HG03558 (cell line): ENCODE measurements around the gene DCUN1D2.

Experiments used
- ATAC-seq: cut with Tn5 transposase; IDR thresholded peaks from one replicate; pipeline ENCODE4 v1.9.1; 2021; ENCODE audit warnings: moderate number of reproducible peaks; ENCODE audit not compliant: unreplicated experiment; ENCODE audit errors: extremely low read depth

DCUN1D2 gene

DNA sequence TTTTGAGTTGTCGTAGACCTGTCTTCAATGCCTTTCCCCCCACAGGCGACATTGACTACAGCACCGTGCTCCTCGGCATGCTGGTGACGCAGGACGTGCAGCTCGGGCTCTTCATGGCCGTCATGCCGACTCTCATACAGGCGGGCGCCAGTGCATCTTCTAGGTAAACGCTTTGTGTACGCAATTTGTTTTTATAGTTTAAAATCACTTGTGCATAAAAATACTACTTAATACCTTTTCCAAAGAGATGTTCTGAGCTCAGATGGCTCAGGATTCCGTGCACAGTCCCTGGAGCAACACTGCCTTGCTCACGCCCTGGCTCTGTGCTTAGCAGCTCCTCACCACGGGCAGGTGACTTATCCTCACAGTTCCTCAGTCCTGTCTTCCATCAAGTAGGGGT lies 30.1 kb upstream of the DCUN1D2 start:
- ATAC-seq, result no peak

DNA sequence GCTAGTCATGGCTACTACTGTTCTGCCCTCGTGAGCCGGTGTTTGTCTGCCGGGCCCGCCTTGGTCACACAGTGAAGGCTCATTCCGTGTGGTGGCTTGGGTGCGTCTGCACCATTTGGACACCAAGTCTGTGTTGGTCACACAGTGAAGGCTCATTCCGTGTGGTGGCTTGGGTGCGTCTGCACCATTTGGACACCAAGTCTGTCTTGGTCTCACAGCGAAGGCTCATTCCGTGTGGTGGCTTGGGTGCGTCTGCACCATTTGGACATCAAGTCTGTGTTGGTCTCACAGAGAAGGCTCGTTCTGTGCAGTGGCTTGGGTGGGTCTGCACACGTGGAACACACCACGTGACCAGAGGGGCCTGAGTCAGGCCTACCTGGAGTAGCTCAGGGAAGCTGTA lies 29.0 kb upstream of the DCUN1D2 start:
- ATAC-seq, result no peak

GRCh38 chr13:113518076-113518803 lies 27.7 kb upstream of the DCUN1D2 start:
- no peak for ATAC-seq

DNA sequence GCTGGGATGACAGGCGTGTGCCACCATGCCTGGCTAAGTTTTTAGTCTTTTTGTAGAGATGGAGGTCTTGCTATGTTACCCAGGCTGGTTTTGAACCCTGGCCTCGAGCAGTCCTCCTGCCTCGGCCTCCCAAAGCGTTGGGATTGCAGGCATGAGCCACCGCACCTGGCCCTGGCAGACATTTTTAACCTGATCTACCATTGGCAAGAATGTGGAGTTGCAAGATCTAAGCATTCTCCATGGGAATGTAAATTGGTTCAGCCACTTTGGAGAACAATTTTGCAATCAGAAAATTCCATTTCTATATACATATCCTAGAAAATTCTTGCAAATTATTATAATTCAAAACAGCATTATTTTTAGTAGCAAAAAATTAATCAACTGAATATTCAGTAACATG lies 24.3 kb upstream of the DCUN1D2 start:
- no peak for ATAC-seq

DNA sequence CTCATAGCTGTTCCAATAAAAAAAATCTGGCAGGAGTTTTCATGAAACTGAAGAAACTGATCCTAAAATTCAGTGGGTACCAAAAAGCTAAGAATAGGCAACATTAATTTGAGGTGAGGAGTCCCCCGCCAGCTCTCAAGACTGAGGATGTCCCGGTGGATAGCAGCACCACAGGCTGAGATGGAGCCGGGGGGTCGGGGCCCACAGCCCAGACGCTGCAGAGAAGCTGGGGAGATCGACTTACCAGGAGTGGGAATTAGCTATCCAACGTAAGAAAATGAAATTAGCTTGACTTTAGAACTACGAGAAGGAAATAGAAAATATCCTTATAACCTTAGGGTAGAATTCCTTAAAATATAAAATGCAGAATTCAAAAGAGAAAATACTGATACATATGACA lies 23.2 kb upstream of the DCUN1D2 start:
- ATAC-seq, result no peak

- ATAC-seq, result no peak
These were observed 20.9 kb upstream of the DCUN1D2 start for GRCh38 chr13:113511361-113511760.

DNA sequence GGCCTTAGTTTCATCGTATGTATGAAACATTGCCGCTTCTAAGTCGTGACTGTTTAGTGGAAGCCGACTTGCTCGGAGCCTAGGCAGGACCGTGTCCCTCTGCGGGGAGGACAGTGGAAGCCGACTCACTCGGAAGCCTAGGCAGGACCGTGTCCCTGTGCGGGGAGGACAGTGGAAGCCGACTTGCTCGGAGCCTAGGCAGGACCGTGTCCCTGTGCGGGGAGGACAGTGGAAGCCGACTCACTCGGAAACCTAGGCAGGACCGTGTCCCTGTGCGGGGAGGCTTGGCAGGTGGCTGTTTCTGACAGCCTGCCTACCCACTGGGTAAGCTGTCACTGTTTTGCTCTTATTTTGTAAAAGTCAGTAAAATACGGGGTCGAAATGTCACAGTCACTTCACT lies 20.4 kb upstream of the DCUN1D2 start:
- no peak for ATAC-seq

DNA sequence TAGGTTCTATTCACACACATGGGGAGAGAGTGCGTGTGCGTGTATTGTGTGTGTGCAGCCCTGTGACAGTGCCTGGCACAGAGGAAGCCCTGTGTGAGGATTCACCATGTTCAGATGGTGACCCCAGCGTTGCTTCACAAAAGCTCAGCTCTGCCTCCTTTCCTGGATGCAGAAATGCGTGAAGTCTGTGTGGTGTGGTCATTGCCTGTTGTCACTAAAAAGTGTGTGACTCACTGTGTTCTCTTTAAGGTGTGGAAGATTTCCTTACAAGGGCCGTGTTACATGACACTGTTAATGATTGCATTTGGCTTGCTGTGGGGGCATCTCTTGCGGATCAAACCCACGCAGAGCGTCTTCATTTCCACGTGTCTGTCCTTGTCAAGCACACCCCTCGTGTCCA lies 19.5 kb upstream of the DCUN1D2 start:
- no peak for ATAC-seq

GRCh38 chr13:113508521-113509254 lies 18.2 kb upstream of the DCUN1D2 start:
- no peak for ATAC-seq

GRCh38 chr13:113507505-113508345 lies 17.2 kb upstream of the DCUN1D2 start:
- no peak for ATAC-seq

DNA sequence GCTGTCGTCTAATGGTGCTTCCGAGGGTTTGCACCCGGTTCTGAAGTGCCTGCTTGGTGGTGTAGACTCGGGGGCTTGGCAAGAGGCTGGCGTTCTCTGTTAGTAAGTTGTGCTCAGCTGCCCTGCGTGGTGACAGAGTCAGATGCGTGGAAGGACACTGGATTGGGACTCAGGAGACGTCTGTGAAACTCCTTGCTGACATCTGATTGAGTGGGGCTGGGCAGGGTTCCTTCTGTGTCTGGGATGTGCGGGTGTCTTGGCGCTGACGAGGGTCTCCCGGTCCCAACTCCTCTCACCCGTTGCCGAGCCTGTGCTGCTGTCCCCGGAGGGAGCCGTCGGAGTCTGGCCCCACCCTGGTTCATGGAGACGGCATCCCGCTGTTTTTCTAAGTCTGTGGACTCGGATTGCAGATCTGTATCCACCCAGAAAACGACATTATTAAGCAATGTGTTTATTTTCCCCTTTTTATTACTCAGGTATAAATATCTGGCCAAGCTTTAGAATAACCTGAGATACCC lies 16.4 kb upstream of the DCUN1D2 start:
- no peak for ATAC-seq

DNA sequence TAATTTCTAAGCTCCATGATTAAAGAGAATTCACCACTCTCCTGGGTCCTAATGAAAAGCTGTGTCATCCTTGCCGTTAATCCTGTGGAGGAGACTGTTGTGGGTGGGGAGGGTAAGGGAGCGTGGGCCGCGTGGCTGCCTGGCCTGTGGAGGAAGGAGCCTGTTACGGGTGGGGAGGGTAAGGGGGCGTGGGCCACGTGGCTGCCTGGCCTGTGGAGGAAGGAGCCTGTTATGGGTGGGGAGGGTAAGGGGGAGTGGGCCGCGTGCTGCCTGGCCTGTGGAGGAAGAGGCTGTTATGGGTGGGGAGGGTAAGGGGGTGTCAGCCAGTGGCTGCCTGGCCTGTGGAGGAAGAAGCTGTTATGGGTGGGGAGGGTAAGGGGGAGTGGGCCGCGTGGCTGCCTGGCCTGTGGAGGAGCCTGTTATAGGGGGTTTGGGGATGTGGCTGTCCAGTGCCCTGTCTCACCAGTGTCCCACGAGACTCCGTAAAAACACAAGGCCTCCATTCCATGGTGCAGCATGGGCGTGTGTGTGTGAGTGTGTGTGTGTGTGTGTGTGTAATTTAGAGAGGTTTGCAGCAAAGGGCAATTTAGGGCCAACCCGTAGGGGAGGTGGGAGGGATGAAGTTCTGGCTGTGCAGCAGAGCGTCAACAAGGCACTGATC lies 15.6 kb upstream of the DCUN1D2 start:
- no peak for ATAC-seq

GRCh38 chr13:113502686-113503085 lies 12.2 kb upstream of the DCUN1D2 start:
- ATAC-seq, result no peak

- no peak for ATAC-seq
These were observed 10.2 kb upstream of the DCUN1D2 start for GRCh38 chr13:113500530-113501265.

DNA sequence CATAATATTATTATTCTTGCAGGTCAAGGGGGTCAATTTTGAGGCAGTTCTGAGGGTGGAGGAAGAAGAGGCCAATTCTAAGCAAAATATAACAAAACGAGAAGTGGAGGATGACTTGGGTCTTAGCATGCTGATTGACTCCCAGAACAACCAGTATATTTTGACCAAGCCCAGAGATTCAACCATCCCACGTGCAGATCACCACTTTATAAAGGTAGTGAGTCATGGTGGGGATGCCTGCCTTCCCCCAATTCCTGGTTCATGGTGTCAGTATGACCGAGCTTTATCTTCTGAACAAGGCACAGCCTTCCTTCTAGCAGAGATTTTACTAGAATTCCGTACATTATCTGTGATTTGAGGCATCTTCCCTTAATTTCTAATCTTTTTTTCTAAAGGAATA lies 9.4 kb upstream of the DCUN1D2 start:
- ATAC-seq, result no peak

GRCh38 chr13:113498905-113499304 lies 8.4 kb upstream of the DCUN1D2 start:
- no peak for ATAC-seq

- ATAC-seq, result no peak
These were observed 6.7 kb upstream of the DCUN1D2 start for GRCh38 chr13:113497217-113497616.

GRCh38 chr13:113495494-113496210 lies 5.1 kb upstream of the DCUN1D2 start:
- ATAC-seq, result no peak

GRCh38 chr13:113493315-113493951 lies 2.9 kb upstream of the DCUN1D2 start:
- ATAC-seq, result no peak
